ENCODE measurements around the gene TNFSF12. TPM values are rescaled to one million over a fixed set of nuclear protein-coding genes. Genes with fewer than 3 reads are reported as not detected.

TNFSF12 gene, protein sequence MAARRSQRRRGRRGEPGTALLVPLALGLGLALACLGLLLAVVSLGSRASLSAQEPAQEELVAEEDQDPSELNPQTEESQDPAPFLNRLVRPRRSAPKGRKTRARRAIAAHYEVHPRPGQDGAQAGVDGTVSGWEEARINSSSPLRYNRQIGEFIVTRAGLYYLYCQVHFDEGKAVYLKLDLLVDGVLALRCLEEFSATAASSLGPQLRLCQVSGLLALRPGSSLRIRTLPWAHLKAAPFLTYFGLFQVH
- 10 to 100 TPM; 21.7 to 32.3 (median 28.3) TPM for polyA plus RNA-seq (ENCODE audit: insufficient read length in 4 of 4)

- no peak for DNase-seq (ENCODE audit: low read depth in 4 of 4, low spot score in 2 of 4)
These were observed at the start of gene TNFSF12 for GRCh38 chr17:7548585-7549400. Gene TNFSF12, plus strand, starts transcription at chr17:7549058. Its CDS starts 96 bp downstream, at chr17:7549154.

GRCh38 chr17:7499161-7499560 lies 49.7 kb upstream of the TNFSF12 start:
- DNase-seq (ENCODE audit: low read depth in 4 of 4, low spot score in 2 of 4), result no peak

DNA sequence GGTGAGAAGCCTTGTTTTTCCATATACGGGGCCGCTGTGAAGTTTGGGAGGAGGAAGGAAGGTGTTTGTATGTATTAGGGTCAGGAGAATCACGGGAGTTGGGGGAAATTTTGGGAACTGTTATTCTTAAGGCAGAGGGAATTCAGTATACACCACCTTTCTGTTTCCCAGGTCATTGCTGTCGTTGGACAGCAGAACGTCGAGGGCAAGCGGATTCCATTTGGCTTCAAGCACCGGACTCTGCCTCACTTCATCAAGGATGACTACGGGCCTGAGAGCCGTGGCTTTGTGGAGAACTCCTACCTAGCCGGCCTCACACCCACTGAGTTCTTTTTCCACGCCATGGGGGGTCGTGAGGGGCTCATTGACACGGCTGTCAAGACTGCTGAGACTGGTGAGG lies 47.1 kb upstream of the TNFSF12 start:
- DNase-seq (ENCODE audit: low read depth in 4 of 4, low spot score in 2 of 4), result no peak

GRCh38 chr17:7502171-7502847 lies 46.5 kb upstream of the TNFSF12 start:
- DNase-seq (ENCODE audit: low read depth in 4 of 4, low spot score in 2 of 4), result no peak

DNA sequence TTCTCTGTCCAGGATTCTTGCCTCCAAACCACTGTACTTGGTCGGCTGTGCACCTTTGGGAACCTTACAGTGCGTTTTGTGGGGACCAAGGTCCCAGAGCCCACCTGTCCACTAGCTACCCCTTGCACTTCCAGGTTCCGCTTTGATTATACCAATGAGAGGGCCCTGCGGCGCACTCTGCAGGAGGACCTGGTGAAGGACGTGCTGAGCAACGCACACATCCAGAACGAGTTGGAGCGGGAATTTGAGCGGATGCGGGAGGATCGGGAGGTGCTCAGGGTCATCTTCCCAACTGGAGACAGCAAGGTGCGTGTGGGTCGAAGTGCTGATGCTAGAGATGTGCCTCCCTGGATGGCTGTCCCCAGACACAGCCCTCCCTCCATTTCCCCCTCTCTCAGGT lies 45.9 kb upstream of the TNFSF12 start:
- no peak for DNase-seq (ENCODE audit: low read depth in 4 of 4, low spot score in 2 of 4)

GRCh38 chr17:7503521-7503920 lies 45.3 kb upstream of the TNFSF12 start:
- DNase-seq (ENCODE audit: low read depth in 4 of 4, low spot score in 2 of 4), result no peak

GRCh38 chr17:7508145-7508544 lies 40.7 kb upstream of the TNFSF12 start:
- DNase-seq (ENCODE audit: low read depth in 4 of 4, low spot score in 2 of 4), result no peak

GRCh38 chr17:7508846-7509245 lies 40.0 kb upstream of the TNFSF12 start:
- DNase-seq (ENCODE audit: low read depth in 4 of 4, low spot score in 2 of 4), result no peak

DNA sequence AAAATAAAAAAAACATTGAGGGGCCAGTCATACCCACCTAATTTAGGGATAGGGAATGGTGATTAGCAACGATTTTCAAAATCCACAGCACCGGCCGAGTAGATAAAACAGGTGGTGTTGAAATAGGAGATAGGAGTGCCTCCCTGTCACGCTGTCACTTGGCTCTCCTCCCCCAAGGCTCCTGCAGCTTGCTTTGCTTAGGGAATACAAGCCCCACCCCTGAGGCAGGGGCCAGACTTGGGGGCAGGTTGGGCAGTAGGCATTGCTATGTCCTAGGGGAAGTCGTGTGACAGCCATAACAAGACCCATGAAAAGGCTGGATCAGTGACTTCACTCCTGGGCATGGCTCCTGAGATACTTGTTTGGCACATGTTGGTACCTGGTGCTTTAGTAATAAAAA lies 38.9 kb upstream of the TNFSF12 start:
- no peak for DNase-seq (ENCODE audit: low read depth in 4 of 4, low spot score in 2 of 4)

- DNase-seq (ENCODE audit: low read depth in 4 of 4, low spot score in 2 of 4), result no peak
These were observed 37.8 kb upstream of the TNFSF12 start for GRCh38 chr17:7511108-7511507.

GRCh38 chr17:7512105-7512504 lies 36.8 kb upstream of the TNFSF12 start:
- no peak for DNase-seq (ENCODE audit: low read depth in 4 of 4, low spot score in 2 of 4)

DNA sequence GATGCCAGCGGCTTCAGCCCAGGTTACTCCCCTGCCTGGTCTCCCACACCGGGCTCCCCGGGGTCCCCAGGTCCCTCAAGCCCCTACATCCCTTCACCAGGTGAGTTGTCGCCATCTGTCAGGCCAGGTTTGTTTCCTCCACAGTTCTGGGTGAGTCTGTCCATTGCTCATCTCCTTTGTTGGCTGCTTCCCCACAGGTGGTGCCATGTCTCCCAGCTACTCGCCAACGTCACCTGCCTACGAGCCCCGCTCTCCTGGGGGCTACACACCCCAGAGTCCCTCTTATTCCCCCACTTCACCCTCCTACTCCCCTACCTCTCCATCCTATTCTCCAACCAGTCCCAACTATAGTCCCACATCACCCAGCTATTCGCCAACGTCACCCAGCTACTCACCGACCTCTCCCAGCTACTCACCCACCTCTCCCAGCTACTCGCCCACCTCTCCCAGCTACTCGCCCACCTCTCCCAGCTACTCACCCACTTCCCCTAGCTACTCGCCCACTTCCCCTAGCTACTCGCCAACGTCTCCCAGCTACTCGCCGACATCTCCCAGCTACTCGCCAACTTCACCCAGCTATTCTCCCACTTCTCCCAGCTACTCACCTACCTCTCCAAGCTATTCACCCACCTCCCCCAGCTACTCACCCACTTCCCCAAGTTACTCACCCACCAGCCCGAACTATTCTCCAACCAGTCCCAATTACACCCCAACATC lies 35.9 kb upstream of the TNFSF12 start:
- no peak for DNase-seq (ENCODE audit: low read depth in 4 of 4, low spot score in 2 of 4)

DNA sequence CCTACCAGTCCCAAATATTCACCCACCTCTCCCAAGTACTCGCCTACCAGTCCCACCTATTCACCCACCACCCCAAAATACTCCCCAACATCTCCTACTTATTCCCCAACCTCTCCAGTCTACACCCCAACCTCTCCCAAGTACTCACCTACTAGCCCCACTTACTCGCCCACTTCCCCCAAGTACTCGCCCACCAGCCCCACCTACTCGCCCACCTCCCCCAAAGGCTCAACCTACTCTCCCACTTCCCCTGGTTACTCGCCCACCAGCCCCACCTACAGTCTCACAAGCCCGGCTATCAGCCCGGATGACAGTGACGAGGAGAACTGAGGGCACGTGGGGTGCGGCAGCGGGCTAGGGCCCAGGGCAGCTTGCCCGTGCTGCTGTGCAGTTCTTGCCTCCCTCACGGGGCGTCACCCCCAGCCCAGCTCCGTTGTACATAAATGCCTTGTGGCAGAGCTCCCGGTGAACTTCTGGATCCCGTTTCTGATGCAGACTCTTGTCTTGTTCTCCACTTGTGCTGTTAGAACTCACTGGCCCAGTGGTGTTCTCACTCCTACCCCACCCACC lies 34.9 kb upstream of the TNFSF12 start:
- no peak for DNase-seq (ENCODE audit: low read depth in 4 of 4, low spot score in 2 of 4)

DNA sequence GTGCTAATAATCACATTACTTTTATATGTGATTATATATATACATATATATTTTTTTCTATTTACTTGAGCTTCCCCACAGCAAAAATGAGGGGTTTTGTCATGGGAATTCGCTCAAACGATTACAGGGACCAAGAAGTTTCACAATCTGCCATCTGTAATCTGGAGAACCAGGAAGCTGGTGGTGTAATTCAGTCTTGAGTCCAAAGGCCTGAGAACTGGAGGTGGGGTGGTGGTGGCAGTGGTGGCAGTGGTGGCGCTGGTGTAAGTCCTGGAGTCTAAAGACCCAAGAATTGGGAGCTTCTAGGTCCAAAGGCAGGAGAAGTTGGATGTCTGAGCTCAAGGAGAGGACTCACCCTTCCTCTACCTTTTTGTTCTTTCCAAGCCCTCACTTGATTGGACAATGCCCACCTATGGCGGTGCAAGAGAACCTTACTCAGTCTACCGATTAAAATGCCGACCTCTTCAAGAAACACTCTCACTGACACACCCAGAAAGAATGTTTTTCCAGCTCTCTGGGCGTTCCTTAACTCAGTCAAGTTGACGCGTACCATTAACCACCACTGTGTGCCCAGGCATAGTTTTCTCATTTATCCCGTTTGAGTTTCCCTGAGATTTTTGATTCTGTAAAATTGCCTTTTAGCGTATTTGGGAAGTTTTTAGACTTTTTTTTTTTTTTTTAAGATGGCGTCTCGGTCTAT lies 32.8 kb upstream of the TNFSF12 start:
- no peak for DNase-seq (ENCODE audit: low read depth in 4 of 4, low spot score in 2 of 4)

GRCh38 chr17:7523033-7523432 lies 25.8 kb upstream of the TNFSF12 start:
- no peak for DNase-seq (ENCODE audit: low read depth in 4 of 4, low spot score in 2 of 4)

- DNase-seq (ENCODE audit: low read depth in 4 of 4, low spot score in 2 of 4), result no peak
These were observed 20.0 kb upstream of the TNFSF12 start for GRCh38 chr17:7528842-7529241.

DNA sequence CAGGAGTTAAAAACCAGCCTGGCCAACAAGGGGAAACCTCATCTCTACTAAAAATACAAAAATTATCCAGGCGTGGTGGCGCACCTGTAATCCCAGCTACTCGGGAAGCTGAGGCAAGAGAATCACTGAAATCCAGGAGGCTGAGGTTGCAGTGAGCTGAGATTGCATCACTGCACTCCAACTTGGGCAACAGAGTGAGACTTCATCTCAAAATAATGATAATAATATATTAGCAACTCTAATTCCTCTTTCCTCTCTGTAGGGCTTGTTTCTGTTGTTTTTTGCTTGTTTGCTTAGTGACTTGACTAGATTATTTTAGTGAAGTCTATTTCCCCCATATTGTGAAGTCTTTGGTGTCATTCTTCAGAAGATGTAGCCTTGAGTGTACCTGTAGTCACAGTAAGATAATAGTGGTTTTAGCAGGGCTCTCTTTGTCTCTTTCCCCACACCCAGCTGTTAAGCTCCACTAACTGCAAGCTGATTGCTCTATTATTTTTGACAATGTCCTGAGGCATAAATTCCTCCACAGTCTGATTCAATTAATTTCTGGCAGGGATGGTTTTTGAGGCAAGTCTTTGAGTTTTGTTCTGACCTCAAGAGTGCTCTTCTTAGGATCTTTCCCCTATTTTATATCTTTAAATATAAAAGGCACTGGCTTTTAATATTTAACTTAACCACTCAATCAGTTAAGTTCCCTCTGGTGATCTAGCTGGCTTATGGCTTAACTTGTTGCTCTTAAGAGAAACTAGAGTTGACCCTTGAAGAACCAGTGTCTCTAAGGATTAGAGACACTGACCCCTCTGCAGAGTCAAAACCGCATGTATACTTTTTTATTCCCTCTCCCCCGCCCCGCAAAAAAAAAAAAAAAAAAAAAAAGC lies 18.6 kb upstream of the TNFSF12 start:
- DNase-seq (ENCODE audit: low read depth in 4 of 4, low spot score in 2 of 4), result no peak

DNA sequence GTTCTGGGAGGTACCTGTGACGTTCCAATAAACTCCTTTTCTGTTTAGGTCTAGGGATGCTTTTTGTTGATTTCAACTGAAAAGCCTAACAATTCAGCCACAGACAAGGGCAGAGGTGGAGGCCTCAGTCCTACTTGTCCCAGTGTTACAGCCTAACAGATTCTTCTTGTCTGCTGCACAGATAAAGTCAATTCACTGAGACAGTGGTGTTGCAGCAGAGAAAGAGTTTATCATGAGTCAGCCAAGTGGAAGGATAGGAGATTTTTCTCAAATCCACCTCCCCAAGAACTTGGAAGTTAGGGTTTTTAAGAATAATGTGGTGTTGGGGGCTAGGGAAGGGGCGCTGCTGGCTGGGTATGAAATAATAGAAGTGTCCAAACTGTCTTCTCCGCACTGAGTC lies 10.8 kb upstream of the TNFSF12 start:
- DNase-seq (ENCODE audit: low read depth in 4 of 4, low spot score in 2 of 4), result no peak

Data from left renal cortex interstitium (tissue), 4 donors.